GM19035 (cell line): Measurements from ENCODE around the gene PRELID3B.

Experiments used
- ATAC-seq: cut with Tn5 transposase; IDR thresholded peaks from one replicate; pipeline ENCODE4 v1.9.1; 2021; ENCODE audit not compliant: unreplicated experiment

The PRELID3B gene

DNA sequence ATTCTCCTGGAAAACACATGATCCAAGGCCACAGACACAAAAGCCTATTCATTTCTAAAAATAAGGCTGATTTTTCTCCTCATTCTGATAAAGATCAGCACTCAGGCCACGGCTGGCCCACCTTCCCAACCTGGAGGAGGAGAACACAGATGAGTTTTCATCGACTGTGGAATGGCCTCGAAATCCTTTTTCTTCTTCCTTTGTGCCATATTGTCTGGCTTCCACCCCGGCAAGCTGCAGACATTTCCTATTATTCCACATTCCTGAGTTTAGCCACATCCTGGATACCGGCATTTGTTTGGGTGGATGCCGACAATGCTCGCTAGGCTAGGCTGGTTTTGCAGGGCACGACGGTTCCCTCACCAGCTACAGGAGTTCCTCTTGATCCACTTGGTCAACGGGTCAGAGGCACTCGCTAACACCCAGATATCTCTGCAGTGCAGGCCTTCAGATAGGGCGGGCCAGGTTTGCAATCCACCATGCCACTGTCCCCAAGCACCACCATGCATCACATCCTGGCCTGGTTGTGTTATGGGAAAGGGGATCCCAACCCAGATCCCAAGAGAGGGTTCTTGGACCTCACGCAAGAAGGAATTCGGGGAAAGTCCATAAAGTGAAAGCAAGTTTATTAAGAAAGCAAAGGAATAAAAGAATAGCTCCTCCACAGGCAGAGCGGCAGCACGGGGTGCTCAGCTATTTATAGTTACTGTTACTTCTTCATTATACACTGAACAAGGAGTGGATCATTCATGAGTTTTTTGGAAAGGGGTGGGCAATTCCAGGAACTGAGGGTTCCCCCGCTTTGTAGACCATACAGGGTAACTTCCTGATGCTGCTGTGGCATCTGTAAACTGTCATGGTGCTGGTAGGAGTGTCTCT is 31.4 kb downstream of the PRELID3B start:
- ATAC-seq: no peak

DNA sequence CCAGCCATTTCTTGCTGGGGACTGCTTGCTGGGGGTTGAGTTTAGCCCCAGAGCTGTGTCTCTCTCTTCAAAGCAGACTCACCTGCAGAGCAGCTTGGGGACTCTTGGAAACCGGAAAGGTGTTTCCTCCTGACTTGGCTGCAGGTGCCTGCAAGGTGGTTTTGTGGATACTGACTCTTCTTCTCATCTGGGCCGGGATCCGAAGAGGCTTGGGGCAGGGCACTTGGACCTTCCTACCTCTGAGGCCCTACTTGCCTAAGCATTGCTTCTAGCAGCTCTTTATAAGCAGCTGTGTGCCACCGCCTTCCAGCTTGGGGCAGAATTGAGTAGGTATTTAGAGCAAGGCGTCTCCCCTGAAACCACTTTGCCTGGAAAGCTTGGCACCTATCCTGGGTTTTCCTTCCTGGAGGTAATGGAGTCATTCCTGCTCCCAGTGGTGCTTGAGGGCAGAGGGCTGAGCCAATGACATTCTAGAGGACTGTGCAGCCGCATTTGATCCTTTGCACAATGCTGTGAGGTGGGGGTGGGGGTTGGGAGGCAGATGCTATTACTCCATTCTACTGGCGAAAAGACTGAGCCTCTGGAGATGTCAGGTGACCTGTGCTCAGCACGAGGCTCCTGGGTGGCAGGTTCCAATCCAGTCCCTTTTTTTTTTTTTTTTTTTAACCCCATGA is 32.1 kb downstream of the PRELID3B start:
- ATAC-seq: no peak

DNA sequence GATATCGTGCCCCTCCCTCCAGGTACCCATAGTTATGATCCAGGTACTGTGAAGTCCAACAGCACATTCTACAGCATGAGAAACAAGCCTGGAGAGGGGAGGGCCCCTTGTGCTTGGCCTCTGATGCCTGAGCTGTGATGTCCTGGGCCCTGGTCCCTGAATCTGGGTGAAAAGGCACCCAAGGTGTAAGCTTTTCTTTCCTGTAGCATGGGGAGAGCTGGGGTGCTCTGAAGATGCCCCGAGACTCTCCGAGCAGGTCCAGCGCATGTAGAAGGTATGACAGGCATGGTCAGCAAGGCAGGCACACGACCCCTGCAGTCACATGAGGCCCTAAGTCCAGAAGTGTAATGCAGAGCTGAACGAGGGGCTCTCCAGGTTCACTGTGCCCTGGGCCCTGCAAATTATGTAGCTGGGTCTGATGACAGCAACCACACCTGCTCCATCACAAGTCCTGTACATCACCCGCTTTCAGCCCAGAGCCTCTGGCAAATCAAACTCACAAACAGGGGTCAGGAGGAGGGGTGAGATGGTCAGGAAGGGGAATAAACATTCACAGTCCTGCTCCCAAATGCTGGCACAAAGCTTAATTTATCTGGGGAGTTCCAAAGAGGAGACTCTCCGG is 33.8 kb downstream of the PRELID3B start:
- no peak for ATAC-seq

DNA sequence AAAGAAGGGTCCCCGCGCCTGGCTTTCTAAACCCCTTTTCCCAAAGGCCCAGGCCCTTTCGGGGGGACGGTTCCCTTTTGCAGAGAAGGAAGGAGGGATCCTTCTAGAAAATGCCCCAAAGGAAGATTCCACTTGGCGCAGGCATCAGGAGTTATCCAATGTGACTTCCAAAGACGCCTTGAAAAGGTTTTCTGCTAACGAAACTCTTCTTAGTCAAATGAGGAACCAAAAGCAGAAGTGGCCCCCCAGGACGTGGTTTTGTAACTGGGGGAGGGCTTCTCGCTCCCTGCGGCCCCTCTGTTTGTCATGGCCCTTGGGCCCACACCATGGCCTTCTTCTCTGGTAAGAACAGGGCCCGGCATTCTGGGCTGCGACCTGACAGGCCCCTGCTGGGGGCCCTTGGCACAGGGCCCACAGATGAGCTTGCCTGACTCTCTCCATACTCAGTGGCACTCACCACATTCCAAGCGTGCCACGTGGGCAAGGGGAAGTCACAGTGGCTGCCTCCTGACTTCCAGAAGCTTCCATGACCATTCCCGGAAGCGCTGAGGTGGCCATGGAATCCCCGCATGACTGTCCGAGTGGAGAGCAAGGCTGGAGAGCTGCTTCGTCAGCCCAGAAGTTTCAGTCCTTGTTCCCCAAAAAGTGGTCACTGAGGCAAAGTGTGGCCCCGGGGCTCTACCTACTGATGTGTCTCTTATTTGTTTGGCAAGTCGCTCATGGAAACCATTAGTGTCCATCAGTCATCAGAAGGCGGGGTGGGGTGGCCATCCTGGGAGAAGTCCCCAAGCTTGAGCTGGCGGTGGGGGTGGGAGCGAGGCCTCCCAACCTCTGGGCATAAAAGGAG is 34.7 kb downstream of the PRELID3B start:
- ATAC-seq: peak; percentile 40

DNA sequence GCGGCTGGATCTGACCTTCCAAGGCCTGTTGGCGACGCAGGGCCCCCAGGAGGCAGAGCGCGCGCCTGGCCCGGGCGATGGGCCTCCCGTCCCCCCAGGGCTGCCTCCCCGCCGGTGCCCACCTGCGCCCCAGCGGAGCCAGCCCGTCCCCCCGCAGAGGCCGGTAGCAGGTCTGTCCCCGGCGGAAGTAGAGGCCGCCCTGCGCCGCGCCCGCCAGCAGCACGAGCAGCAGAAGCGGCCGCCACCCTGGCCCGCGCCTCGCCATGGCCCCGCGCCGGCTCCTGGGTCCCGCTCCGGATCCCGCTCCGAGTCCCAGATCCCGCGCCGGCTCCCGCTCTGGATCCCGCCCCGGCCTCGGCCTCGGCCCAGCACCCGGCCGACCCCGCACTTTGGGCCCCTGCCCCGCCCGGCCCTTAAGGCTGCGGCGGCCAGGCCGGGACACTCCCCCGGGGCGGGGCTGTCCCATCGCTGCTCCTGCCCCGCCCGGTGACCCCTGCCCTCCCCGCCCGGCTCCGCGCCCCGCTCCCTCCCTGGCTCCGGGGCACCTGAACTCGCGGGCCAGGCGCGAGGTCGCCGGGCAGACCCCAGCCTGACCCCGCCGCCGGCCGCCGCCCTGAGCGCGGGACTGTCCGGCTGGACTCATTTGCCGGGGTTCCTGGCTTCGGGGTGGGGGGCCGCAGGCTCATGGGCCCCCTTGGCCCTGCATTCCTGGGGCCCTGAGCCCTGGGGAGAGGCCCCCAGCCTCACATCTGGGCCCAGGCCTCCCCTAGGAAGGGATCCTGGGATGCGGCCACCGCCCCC is 35.5 kb downstream of the PRELID3B start, which contains the start of gene CTSZ:
Gene CTSZ (minus strand): TSS at position 391 of the 801 bp plus-strand sequence. CDS start 126 bp downstream, at position 265.
- ATAC-seq: peak; percentile 33

DNA sequence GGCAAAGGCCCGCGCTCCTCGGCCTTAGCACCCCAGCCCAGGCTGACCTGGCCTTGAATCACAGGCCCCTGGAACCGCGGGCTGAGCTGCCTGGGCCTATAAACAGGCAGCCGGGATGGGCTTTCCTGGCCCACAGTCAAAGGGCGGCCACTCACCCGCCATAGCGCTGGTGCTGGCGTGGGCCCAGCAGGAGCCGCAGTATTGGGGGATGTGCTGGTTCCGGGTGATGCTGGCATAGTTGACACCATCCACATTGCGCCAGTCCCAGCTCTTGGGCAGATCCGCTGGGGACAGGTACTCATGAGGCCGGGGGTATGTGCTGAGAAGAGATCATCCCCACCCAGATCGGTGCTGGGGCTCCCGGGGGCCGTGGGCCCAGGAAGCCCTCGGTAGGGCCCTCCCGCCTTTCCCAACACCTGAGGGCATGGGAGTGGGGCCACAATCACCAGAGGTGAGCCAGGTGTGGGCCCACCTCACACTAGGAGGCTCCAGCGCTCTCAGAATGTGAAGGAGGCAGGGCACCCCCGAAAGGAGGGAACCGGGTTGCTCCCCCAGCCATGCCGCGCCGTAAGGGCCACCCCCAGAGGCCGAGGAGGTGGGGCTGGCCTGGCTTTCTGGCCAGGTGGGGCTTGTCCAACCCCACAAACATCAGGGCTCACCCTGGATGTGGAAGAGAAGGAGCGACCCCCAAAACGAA is 36.3 kb downstream of the PRELID3B start:
- no peak for ATAC-seq

DNA sequence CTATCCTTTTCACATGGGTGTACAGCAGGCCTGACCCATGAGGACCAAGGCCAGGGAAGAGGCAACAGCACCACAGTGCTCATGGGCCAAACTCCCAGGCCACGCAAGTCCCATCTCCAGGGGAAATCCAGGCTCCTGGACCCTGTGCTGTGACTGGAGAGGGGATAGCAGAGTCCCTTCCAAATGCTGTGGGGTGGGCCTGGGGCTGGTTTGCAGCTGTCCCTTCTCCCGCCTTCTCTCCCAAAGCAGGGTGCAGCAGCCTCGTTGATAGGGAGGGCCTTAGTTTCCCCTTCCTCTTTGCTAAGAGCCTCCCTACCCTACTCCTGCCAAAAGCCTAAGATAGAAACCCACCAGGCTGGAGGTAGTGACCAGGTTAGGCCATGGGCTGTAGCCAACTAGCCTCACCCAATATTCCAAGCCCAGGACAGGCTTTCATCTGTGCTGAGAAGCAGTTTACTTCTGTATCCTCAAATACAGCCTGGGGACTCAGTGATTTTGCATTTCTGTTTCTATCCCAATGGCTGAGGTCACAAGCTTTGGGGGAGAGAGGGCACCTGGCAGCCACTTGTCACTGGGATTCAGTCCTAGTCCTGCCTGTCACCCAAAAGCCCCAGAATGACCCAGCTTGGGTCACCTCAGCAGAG is 36.9 kb downstream of the PRELID3B start:
- no peak for ATAC-seq

DNA sequence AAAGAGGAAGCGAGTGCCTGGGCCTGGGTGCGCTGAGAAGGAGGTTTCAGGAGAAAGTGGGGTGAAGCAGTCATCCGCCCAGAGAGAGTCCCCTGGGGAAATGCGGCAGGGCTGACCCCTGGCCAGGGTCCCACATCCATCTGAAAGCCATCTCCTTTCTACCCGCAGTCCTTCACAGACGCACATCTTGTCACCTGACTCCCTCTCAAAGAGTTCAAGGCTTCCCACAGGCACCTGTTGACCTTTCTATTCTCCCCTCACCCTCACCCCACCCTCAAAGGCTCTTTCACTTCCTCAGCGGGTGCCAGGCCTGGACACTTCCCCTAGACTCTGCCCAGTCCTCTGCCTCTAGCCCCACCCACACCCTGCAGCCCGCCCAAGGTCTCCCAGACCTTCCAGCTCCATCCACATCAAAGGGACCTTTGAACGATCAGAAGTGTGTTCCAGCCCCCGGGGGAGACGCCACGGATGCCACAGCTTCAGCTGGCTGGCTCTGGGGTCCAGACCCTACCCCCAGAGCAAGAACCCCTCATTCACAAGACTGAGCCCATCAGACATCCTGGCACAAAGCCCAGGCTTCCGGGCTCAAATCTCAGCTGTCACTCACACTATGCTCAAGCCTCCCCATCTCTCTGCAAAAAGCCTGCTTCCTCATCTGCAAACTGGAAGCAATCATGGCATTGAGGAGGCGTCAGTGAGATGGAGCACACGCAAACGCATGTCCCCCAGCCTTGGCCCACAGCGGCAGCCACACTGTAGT is 37.6 kb downstream of the PRELID3B start:
- peak; percentile 50 for ATAC-seq

DNA sequence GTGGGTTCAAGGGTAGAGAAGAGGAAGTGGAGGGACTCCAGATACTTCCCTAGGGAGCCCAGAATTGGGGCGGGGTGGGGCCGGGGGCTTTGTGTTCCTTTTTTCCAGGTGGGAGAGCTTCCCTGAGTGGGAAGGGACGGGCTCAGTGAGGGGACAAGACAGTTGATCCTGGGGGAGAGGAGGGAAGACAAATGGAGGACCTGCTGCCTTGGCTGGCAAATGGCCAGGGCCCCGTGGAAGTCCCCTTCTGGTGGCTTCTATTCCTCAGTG is 38.2 kb downstream of the PRELID3B start:
- no peak for ATAC-seq

DNA sequence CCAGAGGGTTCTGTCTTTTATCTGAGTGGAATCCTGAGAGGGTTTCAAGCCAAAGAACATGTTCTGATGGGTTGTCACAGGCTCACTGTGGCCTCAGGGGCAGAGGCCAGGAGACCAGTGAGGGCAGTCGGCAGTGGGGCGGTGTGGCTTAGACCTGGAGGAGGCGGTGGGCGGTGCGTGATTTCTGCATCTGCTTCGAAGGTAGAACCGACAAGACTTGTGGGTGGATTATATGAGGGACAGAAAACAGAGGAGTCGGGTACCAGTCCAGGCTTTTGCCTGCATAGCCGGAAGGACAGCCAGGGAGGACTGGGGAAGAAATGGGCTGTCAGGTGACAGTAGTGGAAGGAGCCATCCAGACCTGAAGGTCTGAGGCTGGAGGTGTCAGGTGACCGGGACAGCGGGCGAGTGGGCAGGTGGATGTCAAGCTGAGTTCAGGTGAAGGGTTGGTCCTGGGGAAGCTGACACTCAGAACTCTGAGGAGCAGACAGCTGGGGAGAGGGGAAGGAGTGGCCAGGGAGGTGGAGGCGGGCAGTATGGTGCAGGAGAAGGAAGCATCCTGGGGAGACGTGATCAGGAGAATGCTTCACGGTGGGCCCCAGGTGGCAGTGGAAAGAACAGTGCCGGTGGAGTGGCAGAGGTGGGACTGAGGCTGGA is 38.6 kb downstream of the PRELID3B start:
- no peak for ATAC-seq

DNA sequence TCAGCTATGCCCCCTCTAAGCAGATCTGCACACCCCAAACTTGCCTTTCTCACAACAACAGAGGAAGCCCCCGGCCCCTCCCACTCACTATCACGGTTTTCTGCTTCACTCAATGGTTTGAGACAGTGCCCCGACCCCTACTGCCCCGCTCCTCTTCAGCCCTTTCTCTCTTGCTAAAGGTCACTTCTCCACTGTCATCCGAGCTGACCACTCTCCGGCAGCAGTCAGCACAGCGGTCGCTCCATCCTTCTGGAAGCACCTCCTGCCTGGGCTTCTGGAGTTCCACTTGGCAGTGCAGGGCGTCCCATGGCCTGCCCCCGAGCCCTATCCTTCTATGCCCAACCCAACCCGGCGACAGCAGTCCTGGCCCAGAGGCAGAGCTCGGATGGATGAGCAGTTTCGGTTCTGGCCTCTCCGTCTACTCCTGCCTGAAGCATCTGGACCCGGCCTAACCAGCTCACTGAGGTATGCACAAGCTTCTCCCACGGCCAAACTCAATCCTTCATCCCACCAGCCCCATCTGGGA is 39.6 kb downstream of the PRELID3B start:
- no peak for ATAC-seq

DNA sequence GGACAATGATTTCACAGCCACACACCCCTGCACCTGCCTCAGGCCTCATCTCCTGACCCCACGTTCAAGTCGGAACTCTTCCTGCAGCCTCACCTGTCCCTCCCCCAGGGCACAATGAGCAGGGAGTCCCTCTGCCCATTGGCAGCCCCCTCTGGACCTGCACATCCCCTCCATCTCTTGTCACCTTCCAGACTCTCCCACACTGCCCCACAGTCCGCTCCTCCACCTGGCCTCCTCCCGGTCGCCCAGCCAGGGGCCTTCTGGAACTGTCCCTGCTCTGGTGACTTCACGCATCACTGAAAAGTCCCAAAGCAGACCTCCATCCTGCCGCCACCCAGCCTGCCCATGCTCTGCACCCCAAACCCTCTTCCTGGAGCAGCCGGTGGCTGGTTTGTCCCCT is 40.2 kb downstream of the PRELID3B start:
- no peak for ATAC-seq

DNA sequence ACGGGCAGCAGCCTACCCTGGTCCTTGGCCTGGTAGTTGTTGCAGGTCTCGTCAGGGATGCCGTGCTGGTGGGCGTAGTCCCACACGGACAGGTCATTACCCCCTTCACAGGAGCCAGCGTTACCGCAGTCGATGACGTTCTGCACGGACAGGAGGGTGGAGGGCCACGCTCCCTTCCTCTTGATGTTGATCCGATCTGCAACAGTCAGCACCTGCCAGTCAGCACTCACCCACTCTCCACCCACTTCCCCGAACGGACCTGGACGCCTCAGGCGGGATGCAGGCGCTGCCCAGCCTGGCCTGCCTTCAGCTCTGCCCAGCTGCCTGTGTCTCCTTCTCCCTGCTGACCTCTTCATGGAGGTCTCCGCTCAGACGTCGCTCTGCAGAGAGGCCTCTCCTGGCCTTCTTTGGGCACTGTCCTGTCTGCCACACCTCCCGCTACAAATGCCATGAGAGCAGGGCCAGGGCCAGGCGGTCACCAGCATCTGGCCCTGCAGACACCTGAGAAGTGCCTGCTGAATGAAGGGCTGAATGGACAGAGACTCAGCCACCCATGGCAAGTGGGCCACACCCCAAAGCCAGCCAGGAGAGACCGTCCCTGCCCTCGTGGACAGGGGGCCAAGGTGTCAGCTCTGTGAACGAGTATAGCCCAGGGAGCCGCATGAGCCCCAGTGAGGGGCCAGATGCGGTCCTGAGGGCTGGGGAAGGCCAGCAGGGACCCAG is 41.0 kb downstream of the PRELID3B start:
- no peak for ATAC-seq

DNA sequence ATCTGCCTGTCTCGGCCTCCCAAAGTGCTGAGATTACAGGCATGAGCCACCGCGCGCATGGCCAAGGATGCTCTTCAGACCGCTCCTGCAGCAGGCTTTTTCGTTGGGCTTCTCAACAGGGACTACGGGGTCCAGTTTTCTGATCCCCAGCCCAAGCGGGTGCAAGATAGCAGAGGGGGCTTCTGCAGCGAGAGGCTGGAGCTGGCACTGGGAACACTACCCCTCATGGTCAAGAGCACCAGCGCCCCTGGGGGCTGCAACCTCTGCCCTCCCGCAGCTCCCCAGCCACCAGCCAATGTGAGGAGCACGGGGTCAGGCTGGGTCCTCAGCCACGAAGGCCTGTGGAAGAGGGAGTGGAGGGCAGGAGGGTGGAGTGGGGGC is 41.5 kb downstream of the PRELID3B start:
- ATAC-seq: no peak

DNA sequence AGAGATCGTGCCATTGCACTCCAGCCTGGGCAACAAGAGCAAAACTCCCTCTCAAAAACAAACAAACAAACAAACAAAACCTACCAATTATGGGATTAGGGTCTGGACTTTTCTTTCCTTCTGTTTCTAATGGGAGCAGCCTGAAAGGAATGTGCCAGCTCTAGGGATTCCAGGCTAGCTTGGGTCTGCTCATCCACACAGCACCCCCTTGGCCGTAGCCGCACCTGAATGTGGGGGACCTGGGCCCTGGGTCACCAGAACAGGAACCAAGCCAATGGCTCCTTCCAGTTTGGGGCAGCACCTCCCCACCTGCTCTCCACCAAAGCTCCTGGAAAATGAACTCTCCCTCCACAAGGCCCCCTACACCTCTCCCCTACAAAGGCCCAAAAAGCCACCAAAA is 42.3 kb downstream of the PRELID3B start:
- no peak for ATAC-seq

DNA sequence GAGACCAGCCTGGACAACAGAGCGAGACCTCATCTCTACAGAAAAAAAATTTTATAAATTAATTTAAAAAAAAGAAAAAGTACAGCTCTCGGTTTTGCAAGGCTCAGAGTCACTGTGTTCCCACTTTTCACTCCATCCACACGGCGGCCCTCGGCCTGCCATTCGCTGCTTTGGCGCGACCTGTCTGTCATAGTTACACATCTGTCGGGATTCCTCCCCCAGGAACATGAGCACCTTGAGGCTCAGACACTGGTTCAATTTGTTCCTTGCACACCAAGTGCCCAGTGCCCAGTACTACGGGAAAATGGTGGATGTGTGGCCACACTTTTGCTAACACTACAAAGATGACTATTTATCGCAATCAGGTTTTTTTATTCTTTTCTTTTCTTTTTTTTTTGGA is 43.9 kb downstream of the PRELID3B start:
- no peak for ATAC-seq

DNA sequence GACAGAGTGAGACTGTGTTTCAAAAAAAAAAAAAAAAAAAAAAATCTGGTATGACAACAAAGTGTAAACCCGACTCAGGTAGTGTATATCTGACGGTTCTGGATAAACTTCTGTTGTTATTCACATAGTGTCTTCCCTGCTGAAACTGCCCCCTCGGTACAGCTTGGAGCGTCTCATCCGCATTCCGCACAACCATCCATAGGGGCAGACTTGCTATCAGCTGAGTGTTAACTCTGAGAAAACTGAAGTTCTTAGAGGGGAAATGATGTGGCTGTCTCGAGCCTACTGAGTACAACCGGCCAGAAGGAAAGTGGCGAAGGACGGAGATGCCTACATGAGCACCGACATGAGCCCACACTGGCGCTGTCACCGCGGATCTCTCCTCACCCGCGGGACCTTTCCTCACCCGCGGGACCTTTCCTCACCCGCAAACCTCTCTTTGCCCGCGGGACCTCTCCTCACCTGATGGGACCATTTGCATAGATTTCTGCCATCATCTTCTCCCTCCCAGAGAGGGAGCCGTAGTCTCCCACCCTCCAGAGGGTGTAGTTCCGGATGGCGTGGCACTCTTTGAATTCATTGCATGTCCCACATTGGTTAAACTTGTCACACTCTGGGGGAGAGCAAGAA is 45.3 kb downstream of the PRELID3B start:
- no peak for ATAC-seq
